AG09319 (cell line): ENCODE measurements around the gene CTNND2.

Experiments used
- DNase-seq: peaks from one replicate; pipeline ENCODE4 v3.0.0-alpha.2; 2010; ENCODE audit warnings: low read depth; ENCODE audit errors: extremely low read depth
- CTCF ChIP-seq: IDR thresholded peaks from 2 replicates; pipeline ENCODE4 v1.5.1; 2011; ENCODE audit warnings: low read depth, mild to moderate bottlenecking, inconsistent platforms, low read length, moderate library complexity

CTNND2 gene

GRCh38 chr5:11050596-11051304, 853.5 kb downstream of the CTNND2 start:
- no peak for DNase-seq

GRCh38 chr5:11048760-11049159, 855.5 kb downstream of the CTNND2 start:
- no peak for DNase-seq
- TF ChIP-seq CTCF: no peak; the same call in 1 of the 2 replicates

More at GRCh38 chr5:11050596-11051304, 853.5 kb downstream of the CTNND2 start:
- TF ChIP-seq CTCF: no peak

- DNase-seq: no peak
- no peak for TF ChIP-seq CTCF
Observed at GRCh38 chr5:11047625-11048024, 856.6 kb downstream of the CTNND2 start.

- no peak for TF ChIP-seq CTCF
- DNase-seq: no peak
Observed at GRCh38 chr5:11047030-11047429, 857.2 kb downstream of the CTNND2 start.

- peak; percentile 43 for TF ChIP-seq CTCF
- no peak for DNase-seq
Observed at GRCh38 chr5:11046160-11046559, 858.1 kb downstream of the CTNND2 start.

GRCh38 chr5:11045411-11045810, 858.8 kb downstream of the CTNND2 start:
- DNase-seq: no peak
- TF ChIP-seq CTCF: no peak

- no peak for TF ChIP-seq CTCF
- DNase-seq: no peak
Observed at GRCh38 chr5:11044581-11044980, 859.7 kb downstream of the CTNND2 start.
